Measurements from ENCODE around the gene HBB.

Gene HBB

GRCh38 chr11:5246772-5247471, 20.1 kb upstream of the HBB start:
- no peak for DNase-seq

- no peak for DNase-seq
Observed at GRCh38 chr11:5245155-5245554, 18.3 kb upstream of the HBB start.

- no peak for DNase-seq
Observed at GRCh38 chr11:5243816-5244180, 16.9 kb upstream of the HBB start.

DNA sequence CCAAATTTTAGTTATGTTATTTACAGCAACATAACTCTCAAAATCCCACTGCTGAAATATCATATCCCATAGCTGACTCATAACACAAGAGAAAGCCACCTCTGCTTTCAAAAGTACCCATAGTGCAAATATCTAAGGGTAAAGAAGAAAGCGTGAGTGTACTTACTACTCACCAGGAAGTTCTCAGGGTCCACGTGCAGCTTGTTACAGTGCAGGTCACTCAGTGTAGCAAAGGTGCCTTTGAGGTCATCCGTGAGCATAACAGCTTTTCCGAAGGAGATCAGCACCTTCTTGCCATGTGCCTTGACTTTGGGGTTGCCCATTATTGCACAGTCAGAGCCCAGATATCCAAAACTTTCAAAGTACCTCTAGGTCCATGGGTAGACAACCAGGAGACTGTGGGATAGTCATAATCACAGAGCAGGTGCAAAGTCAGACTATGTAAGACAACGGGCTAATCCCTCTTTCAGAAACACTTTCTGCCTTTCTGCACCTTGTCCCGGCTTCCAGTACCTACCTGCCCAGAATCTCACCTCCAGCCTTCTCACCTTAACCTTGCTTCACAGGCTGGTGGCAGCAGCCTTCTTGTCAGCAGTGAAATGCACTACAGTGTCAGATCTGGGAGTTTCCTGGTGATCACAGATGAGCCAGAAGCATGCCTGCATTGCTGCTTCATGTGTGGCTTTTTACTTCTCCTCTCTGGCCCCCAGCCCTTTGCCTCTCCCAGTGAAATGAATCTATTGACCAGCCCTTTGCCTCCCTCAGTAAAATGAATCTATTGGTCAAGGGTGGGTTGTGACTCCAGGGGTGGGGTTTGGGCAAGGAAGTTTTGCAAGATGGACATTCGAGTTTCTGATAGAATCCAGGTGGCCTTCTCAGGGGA, 16.3 kb upstream of the HBB start:
- no peak for DNase-seq

DNA sequence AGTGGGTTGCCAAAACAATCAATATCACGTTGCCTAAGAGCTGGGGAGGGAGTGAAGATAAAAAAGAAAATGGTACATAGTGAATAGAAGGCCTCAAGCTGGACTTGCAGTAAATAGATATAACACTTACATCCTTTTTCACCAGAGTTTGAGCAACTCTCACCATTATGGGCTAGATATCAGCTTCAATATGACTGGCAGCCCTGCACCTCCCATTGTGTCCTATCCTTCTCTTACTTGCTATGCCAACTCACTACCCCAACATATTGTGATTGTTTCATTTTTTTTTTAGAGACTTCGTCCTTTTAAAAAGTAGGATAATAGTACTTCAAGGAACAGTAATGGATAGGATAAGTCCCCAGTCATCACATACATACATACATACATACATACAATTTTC, 15.3 kb upstream of the HBB start:
- no peak for DNase-seq

DNA sequence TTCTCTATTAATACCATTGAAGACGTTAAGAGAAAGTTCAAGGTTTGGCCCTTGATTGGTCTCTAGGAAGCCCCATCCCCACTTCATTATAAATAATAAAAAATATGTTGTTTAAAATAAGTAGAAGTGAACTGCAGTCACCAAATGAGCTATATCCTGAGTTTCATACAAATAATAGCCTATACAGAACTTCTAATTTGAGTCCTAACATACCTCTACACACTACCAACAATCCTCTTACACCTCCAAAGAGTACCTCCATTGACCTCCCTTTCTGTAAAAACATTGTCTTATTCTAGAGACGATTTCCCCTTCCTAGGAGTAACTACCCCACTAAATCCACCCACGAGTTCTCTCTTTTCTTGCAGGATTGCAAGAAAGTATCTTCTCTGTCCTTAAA, 14.6 kb upstream of the HBB start:
- DNase-seq, result no peak

- DNase-seq, result no peak
Observed at GRCh38 chr11:5240458-5240857, 13.6 kb upstream of the HBB start.

GRCh38 chr11:5240056-5240455, 13.2 kb upstream of the HBB start:
- no peak for DNase-seq

DNA sequence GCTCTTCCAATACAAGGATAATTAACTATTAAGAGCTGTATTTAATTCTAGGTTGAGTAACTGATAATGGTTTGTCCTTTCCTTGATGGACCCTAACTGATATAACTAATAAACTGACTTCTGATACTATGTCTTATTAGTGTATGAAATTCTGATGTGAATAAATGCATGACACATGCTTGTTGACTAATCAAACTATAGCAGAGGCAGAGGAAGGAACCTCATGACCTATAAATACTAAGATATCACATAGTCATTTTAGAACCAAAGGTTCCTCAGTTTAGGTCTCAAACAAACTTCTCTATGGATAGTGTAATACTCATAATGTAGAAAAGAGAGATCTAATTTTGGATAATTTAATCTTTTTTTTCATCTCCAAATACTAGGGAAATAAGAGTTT, 12.2 kb upstream of the HBB start:
- no peak for DNase-seq

DNA sequence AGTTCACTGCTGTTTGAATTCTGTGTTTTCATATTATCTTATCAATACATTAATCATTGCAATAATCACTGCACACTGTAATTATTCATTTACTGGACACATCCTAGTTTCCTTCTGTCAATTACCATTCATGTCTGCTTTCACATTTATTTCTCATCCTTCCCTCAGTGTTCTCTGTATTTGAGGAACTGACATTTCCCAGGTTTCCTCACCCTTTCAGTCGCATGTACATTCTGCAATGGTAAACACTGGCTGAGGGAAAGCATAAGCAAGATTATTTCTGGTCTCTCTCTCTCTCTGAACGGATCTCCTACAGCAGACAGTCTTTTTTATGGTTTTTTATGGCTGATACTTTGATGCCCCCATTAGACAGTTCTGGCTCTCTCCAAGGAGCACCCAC, 11.6 kb upstream of the HBB start:
- no peak for DNase-seq

- DNase-seq, result no peak
Observed at GRCh38 chr11:5237420-5237819, 10.5 kb upstream of the HBB start.

GRCh38 chr11:5235364-5236095, 8.7 kb upstream of the HBB start:
- no peak for DNase-seq

DNA sequence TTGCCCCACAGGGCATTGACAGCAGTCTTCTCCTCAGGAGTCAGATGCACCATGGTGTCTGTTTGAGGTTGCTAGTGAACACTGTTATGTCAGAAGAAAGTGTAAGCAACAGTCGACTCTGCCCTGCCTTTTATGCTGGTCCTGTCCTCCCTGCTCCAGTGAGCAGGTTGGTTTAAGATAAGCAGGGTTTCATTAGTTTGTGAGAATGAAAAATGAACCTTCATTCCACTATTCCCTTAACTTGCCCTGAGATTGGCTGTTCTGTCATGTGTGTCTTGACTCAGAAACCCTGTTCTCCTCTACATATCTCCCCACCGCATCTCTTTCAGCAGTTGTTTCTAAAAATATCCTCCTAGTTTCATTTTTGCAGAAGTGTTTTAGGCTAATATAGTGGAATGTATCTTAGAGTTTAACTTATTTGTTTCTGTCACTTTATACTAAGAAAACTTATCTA, 7.5 kb upstream of the HBB start, which contains the start of gene HBD:
Gene HBD (minus strand): TSS at position 103 of the 454 bp plus-strand sequence. CDS start 50 bp downstream, at position 53.
- DNase-seq, result no peak

DNA sequence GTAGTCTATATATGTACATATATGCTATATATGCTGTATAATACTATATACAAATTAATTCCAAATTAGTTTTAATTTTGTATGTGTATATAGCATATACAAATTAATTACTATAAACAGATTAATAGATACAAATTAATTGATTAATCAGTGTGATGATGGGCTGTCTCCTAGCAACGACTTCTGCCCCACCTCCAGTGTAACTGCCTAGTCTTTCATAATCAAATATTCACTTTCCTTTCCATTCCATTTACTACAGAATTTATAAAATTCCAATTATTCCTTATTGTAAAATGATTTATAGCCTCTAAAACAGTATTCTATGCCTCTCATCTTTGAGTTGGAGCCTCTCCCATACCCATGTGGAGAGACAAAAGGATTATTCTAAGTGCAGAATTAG, 6.4 kb upstream of the HBB start:
- no peak for DNase-seq

DNA sequence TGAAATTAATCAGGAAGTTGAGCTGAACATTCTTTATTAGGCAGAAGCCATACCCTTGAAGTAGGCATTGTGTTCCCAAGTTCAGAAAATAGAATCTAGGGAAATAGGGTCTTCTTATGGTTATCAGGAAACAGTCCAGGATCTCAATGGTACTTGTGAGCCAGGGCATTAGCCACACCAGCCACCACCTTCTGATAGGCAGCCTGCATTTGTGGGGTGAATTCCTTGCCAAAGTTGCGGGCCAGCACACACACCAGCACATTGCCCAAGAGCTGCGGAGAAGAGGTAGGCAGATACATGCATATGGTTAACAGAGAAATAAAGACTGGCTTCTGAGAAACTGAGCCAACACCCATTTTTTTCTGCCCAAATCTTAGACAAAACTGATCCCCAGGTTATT, 6.0 kb upstream of the HBB start:
- DNase-seq, result no peak

GRCh38 chr11:5232176-5232575, 5.3 kb upstream of the HBB start:
- no peak for DNase-seq

GRCh38 chr11:5231111-5231510, 4.2 kb upstream of the HBB start:
- DNase-seq, result no peak

- no peak for DNase-seq
Observed at GRCh38 chr11:5230266-5230665, 3.4 kb upstream of the HBB start.

GRCh38 chr11:5229796-5230195, 2.9 kb upstream of the HBB start:
- DNase-seq, result no peak

DNA sequence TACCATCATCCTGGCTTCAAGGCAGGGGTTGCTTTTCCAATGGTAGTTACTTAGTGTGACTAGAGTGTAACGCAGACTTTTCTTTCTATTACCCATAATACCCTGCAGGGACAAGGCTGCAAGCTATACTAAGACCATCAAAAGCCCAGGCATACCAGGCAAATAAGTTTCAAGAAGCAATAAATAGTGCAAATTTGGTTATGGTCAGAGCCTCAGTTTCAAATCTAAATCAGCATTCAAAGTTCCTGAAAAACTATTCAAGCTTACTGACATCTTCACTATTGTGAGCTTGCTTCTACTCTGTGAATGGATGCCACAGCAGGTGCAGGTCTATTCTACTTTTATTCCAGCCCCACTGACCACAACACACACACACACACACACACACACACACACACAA, 2.5 kb upstream of the HBB start:
- no peak for DNase-seq

DNA sequence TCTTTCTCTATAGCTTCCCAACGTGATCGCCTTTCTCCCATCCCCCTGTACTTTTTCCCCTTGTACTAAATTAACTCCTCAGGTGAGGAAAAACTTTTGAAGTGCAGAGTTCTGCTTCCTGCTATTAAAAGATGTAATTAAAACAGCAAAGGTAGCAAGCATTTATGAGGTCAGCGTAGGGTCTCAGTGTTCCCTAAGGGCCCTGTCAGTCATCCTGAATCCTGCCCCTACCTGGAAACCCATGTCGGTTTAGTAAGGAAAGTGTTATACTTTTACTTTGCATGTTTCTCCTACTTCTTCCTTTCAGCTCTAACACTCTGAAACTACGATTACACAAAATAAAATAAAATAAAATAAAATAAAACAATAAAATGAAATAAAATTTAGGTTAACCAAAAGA, 1.3 kb upstream of the HBB start:
- DNase-seq, result no peak

- no peak for DNase-seq
Observed at GRCh38 chr11:5227681-5228080, 810 bp upstream of the HBB start.

- DNase-seq, result no peak
Observed at GRCh38 chr11:5225480-5225871, 1.4 kb downstream of the HBB start.

Measured in NCI-H1436 (cell line).